ENCODE data around the gene CYB5D1.

Gene CYB5D1

DNA sequence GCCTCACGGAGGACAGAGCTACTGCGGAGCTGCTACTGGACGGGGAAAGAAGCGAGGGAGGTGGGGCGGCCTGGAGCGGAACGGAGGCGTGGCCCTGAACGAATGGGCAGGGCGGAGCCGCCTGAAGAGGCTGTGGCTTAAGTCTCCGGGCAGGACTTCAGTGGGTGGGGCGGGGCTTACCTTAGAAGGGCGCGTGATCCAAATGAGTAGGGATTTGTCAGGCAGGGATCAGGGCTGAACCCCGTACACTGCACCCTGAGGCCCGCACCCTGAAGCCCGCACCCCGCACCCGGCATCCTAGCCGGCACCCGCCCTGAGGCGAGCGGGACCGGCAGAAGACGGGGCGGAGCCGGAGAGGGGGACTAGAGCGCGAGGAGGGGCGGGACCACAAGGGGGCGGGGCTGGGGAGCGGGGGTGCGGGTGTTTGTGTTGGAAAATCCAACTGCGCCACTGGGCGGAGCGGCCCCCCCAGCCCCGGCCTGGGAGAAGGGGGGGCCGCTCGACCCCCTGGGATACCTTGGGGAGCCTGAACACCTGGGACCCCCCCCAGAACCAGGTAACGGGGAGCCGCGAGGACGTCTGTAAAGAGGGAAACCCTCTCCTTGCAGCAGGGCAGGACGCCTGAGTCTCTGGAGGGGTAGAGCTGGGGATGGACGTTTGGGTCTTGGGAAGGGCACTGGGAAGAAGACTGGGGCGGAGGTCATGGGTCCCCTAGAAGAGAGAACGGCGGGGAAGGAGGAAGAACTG lies 23.8 kb upstream of the CYB5D1 start, which contains the start of gene KDM6B:
Gene KDM6B, plus strand, starts transcription at position 423 of the 747 bp plus-strand sequence. CDS start 11,338 bp downstream, outside the sequence.
- peak; percentile 79 to 91 (median 85) for DNase-seq

DNA sequence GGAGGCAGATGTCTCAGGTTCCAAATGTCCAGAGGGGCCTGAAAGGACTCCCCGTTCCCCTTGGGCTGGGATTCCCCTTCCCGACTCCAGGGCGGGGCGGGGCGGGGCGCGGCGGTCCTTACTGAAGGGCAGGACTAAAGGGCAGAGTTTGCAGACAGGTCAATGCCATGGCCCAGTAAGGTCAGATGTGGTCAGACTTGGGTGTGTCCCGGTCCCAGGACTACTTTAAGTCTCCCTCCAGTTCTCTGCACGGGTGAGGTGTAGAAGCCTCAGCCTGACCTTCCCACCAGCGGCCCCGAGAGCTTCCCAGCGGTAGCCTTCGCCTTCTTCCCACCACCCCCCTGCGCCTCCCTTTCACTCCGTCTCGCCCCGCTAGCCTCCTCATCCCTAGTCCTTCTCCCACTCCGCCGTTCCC lies 23.3 kb upstream of the CYB5D1 start:
- peak; percentile 35 to 69 (median 59) for DNase-seq

DNA sequence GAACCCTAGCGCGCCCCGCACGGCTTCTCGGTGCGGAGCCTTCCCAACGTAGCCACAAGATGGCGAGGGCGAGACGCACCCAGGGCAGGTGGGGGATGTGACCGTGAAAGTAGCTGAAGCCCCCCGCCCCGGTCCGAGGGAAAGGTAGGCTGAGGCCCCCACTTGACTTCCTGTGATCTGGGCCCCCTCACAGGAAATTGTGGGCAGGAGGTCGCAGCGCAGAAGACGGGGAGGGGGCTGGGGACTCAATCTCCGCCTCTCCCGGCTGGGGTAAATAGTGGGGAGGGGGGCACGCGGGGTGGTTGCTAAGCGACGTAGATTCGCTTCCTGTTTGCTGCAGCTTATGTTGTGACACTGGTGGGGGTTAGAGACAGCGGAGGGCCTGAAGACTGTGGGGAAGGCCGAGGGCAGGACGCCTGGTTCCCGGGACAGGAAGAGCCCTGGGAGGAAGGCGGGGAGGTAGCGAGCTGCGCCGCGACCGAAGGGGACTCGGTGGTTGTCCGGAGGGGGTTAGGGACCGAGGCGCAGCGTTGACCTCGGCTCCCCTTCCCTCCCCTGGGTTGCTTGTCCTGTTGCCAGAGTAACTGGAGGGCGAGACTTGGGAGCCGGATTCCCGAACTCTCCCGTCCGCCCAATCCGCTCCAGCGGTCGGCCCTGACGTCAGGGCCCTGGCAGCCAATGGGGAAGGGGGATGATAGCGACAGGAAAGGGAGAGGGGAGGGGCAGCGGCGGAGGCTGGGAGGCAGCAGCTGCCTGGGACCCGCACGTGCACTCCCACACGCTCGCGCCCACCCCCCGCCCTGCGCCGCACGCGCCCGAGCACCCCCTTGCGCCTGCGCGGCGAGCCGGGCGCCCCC lies 22.6 kb upstream of the CYB5D1 start:
- peak; percentile 88 to 94 (median 91) for DNase-seq

DNA sequence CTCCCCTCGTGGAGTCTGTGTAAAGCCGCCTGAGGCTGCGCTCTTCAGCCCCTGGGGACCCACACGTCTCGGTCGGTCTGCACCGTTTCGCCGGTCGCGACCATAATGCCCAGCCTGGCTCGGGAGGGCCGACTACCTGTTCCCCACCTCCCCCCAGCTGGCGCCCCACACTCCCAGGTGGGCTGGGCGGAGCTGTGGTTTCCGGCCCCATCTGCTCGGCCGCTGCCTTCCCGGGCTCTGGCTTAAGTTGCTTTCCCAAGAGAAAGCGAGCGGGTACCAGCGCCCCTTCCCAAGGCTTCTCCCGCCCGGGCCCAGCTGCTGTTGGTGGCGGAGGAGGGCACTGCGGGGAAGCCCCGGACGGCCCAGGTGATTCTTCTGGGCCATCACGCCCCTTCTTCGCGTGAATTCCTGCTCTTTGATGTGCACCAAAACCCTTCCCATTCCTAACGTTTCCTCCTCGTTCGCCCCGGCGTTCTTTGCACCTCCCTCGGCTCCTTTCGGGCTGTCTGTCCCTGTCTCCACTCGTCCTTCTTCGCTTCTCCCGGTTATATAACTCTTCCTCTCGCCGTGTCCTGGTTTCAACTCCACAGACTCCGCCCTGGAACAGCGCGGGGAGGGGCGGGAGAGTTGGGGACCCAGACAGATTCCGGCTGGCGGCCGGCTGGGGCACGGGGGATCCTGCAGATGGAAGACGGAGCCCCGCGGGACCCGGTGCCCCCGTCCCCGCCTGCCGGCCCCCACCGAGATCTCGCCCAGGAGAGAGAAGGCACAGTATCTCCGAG lies 21.8 kb upstream of the CYB5D1 start:
- peak in 2 of 5 donors; percentile 55 to 66 for DNase-seq

DNA sequence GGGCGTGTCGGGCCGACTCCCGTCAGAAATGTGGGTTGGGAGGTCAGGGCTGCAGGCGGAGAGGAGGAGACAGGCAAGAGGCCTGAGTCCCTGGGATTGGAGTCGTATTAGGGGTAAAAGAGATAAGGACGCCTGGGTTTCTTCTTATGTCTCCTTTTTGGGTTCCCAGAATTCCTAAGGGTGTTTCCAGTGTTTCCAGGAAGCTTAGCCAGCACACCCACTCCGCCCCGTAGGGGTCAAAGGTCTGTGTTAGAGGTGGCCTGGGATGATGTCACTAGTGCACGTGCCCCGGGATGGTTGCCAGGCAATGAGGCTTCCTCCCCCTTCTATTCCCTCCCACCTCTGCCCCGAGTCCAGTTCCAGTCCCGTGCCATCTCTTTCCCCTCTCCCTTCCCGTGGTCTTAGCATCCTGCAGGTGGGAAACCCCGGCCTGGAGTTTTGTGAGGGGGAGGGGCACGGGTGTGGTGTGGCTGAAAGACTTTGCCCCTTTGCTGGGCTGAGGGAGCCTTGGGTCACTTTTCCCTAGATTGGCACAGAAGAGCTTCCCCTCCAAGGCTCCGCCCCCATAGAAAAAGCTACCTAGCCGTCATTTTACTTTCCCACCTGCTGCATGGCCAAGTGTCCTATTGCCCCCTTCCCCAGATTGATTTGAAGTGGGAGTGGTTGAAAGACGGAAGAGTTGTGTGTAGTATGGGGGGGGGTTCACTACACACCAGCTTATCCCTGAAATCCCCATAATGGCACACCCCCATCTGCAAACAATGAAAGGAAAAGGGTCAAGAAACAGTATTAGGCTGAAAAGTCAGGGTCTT lies 21.0 kb upstream of the CYB5D1 start:
- DNase-seq, result peak; percentile 46 to 69 (median 60)

DNA sequence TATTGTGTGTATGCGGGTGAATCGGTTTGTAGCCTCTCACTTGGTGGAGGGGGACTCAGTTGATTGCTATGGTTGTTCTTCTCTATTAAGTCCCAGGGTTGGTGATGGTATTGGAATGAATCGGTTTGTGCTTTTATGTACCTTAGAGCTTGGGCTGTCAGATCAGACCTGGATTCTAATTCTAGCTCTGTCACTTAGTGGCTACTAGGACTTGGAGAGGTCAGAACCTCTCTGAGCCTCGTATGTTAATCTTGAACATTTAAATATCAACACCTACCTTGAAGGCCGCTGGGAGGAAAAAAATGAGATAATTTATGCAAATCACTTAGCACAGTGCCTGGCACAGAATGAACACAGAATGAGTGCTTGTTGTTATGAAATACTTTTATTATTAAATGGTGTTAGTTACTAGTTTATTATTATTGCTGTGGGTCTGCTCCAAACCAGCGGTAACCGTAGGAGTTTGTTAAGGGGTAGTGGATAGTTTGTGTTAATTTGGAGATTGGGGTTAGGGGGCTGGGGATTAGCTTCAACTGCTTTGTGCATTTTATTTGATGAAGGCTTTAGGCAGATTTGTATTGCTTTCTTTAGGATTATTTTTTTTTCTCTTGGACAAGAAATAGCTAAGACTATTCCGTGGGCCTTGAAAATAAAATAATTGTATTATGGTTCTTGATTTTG lies 20.3 kb upstream of the CYB5D1 start:
- DNase-seq, result no peak

DNA sequence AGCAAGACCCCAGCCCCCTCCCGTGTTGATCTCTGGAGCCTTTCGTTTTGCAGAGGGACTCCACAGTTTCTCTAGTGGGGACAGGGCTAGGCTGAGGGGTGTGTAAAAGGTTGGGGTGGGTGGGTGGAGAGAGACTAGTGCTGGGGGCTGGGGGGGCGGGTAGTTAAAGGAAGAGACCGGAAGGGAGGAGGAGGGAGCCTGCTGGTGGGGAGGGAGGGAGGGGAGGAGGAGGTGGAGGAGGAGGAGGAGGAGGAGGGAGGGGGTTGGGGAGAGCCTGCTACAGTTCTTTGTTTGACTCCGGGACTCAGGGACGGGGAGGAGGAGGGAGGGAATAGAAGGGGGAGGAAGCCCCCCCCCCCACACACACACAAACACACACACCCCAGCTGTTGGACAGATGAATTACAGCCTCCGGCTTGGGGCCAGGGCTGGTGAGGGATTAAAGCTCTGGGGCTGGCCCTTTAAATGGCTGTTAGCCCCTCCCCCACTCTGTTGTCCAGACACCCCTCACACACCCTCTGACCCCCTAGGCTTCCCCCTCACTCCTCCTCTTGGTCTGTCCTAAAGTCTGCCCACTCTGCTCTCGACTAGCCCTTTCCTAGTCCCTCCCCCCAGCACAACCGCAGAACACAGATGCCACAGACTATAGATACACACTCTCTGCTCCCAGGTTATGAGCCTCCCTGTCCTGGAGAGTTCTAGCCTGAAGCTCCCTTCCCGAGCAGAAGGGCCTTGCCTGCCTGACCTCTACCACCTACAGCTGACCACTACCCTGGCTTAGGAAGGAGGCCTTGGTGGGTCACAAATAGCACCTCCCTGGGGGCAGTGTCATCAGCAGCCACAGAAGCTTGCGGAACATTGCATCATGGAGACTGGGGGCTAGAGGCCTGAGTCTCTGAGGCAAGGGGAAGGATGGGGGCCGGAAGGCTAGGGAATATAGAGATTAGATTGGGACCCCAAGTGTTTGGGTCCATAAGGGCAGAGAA lies 19.4 kb upstream of the CYB5D1 start:
- DNase-seq, result no peak

DNA sequence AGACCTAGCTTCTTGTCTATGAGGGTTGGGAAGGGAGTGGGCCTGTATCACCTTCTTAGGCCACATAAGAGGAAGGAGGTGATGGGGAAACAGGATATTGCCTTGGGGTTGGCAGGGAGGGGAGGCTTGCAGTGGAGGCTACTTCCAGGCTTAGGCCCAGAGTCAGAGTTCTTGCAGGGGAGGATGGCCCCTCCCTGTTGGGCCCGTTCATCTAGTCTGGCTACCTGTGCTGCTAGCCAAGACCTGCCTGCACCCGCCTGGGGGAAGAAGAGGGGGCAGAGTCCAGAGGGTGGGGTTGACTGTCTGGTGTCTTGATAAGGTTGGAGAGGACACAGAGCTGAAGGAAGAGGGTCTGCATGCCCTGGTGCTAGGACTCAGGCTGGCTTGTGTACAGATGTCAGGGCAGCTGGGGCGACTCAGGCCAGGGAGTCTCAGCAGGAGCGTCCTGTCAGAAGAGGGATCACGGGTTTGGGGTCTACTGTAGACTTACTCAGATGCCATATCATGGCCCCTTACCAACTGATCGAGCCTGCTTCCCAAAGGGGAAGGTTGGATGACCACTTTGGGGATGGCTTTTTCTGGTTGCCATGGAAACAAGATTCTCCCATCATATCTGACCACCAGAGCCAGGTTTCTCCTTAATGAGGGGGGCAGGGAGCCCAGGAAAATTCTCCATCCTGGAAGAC lies 18.5 kb upstream of the CYB5D1 start:
- no peak for DNase-seq

DNA sequence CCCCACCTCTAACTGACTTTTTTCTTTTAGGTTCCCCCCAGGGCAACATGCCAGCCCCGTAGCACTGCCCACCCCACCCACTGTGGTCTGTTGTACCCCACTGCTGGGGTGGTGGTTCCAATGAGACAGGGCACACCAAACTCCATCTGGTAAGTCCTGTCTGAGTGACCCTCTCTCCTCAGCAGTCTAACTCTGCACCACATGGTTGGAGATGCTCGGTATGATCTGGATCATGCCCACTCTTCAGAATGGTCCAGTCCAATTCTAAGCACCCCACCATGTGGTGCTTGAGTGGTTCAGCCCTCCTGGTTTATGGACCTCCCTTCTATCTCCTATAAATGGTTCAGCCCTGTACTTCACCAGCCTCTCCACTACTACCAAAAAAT lies 17.9 kb upstream of the CYB5D1 start:
- peak in 1 of 5 donors; percentile 55 for DNase-seq

DNA sequence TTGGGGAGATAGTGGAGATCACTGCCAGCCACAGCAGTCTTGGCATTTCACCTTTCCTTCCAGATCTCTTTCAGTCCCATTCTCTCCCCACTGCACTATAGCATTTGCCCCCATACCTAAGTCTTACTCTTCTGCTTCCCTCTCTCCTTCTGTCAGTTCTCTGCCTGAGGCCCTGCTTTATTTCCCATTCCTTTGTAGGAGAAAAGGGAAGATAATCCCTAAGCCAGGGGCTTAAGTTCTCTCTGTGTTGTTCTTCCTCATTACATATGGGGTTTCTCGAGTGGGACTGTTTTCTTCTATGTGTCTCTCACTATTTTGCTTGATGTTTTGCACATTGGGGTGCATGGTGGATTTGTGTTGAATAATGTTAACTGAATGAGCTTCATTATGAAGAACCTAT lies 17.4 kb upstream of the CYB5D1 start:
- DNase-seq, result no peak

DNA sequence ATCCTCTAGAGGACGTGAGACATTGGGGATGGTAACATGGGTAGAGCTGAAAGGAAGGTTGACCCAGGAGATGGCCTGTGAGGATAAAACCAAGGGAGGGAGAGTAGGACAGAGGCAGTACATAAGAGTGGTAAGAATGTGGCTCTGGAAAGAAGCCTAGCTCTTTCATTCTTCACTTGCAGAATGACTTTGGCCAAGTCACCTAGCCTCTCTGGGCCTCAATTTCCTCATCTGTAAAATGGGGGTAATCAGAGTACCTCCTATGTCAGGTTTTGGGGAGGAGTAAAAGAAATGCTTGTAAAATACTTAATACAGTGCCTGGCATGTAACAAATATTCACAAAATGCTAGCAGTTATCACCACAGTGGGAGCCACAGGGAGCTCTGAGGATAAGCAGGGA lies 16.9 kb upstream of the CYB5D1 start:
- DNase-seq, result no peak

DNA sequence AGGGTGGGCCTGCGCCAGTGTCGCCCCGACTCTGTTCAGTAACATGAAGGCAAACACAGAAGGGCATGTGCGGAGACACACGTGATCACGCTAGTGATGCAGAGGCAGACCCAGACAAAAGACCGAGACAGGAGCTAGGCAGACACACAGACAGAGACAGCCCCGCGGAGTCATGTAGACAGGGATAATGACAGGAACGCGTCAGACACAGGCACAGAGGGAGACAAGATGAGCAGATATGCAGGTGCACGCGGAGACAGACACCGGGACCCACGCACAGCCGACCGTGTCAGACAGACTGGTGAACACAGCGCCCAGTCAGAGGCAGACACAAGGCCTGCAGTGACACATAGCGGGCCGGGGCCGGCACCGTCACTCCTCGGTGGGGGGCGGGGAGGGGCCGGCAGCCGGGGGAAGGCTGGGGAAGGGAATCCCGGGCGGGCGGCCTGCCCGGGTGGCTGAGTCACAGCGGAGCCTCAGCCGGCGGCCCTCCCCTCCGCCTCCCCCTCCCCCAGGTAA lies 16.3 kb upstream of the CYB5D1 start:
- DNase-seq, result peak; percentile 75 to 96 (median 92)

DNA sequence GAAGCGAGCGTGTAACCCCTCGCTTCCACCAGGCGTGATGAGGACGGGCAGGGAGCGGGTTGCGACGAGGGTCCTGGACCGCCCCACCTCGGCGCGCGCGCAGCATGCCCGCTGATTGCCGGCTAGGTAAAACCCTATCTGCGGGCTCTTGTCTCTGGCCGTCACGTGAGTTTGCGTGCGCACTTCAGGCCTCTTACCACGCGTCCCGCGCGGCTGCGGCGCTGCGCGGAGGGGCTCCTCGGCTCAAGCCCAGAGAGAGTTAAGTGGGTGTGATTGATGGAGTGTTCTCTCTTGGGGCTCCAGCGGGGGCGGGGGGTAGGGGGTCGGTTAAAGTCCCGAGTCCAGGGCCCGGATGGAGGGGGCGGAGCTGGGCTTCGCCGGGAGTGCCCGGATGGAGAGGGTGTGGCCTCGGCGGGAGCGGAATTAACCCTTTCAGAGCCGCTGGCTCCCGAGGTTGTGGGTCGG lies 15.9 kb upstream of the CYB5D1 start:
- DNase-seq, result peak; percentile 68 to 80 (median 79)

DNA sequence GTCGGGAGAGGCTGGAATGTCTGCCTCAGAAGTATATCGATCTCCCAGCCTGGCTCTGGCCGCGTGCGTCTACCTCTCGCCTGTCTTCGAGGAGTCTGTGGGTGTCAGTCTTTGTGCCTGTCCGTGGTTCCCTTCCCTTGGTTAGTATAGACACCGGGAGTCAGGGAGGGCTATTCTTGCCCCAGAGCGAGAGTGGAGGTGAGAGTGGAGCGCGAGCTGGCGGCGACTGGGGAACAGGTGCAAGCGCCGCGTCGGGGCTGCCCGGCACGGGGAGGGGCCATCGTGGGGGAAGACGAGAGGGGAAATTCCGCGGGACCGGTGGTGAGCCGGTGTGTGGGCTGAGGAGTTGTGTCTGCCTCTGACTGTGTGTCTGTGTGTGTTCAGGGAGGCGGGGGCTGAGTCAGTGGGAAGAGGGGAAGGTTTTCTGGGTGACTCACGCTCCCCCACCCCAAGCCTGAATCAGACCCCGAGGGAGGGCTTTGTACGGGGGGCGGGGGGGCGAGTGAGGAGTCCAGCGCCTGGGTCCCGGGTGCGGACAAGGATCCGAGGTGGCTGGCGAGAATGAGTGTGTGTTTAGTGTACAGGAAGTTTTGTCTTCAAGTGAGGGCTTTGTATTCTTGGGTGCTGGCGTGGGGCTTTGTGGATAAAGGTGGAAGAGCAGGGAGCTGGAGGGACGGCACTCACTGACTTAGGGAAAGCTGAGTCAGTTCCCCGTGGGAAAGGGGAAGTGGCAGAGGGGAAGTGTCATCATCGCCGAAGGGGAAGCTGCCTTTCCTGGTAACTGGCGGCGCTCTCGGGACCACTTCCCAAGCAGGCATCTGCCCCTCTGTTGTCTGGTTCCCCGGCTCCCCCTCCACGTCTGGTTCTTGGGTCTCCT lies 15.2 kb upstream of the CYB5D1 start:
- DNase-seq, result peak; percentile 81 to 96 (median 95)

DNA sequence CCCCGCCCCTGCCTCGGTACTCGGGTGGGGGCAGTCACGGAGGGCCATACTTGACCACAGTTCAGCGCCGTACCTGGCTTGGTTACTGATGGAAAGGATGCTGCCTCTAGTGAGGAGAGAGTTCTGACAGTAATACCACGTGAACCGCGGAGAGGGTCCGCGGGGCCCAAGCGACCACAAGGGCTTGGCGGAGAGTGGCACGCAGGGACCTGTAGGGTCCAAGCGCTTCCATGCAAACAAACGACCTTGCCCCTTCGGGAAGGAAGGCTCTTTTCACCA lies 14.6 kb upstream of the CYB5D1 start:
- DNase-seq, result no peak

DNA sequence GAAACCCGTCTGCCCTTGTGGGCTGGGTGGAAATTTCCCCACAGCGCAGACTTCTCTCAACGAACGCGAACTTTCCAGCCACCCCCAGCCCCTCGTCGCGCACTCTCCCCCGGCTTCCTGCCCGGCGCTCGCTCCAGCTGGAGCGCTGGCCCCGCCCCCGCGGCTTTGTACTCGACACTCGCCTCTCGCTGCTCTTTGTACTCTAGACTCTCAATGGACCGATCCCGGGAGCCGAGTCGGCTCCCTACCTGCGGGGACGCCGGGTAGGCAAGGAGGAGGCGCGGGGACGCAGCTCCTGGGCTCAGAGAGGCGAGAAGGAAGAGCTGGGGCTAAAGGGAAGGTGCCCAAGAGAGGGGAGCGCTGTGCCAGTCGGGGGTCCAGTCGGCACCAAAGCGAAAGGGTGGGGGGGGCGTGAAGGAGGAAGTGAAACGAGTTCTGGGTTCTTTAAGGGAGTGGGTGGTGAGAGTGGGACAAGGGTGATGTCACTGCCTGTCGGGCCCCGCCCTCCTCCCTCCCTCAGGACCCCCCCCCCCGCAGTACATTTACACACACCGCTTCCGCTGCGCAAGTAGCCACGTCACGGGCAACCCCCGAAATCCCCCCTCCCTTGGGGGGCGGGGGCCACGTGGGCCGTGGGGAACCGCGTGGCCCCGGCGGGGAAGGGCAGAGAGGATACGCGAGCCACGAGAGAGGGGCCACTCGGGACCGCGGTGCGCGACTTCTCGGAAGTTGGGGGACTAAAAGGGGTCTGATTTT lies 14.1 kb upstream of the CYB5D1 start:
- peak; percentile 85 to 94 (median 89) for DNase-seq
